ENCODE data around the gene LIMS1.

DNA sequence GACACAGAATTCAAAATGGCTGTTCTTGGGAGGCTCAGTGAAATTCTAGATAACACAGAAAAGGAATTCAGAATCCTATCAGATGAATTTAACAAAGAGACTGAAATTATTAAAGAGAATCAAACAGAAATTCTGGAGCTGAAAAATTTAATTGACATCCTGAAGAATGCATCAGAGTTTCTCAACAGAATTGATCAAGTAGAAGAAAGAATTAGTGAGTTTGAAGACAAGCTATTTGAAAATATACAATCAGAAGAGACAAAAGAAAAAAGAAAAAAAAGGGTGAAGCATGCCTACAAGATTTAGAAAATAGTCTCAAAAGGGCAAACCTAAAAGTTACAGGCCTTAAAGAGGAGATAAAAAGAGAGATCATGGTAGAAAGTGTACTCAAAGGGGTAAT, 173.0 kb downstream of the LIMS1 start:
- TF ChIP-seq CEBPB (IDR thresholded peaks at IDR 0.05; ENCODE audit: borderline replicate concordance, low read depth, low read length): no peak
- TF ChIP-seq ZBTB3 (CRISPR knock-in tag; IDR thresholded peaks at IDR 0.05; ENCODE audit: borderline replicate concordance, low read depth): no peak
- TF ChIP-seq, protein P1, sequence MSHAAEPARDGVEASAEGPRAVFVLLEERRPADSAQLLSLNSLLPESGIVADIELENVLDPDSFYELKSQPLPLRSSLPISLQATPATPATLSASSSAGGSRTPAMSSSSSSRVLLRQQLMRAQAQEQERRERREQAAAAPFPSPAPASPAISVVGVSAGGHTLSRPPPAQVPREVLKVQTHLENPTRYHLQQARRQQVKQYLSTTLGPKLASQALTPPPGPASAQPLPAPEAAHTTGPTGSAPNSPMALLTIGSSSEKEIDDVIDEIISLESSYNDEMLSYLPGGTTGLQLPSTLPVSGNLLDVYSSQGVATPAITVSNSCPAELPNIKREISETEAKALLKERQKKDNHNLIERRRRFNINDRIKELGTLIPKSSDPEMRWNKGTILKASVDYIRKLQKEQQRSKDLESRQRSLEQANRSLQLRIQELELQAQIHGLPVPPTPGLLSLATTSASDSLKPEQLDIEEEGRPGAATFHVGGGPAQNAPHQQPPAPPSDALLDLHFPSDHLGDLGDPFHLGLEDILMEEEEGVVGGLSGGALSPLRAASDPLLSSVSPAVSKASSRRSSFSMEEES (CRISPR knock-in tag; IDR thresholded peaks at IDR 0.05): no peak
- no peak for TF ChIP-seq FOXP1 (IDR thresholded peaks at IDR 0.05)
- TF ChIP-seq FOXP1 (CRISPR knock-in tag; IDR thresholded peaks at IDR 0.05): no peak
- no peak for TF ChIP-seq TCF7L2 (IDR thresholded peaks at IDR 0.05; ENCODE audit: low read depth, low read length)
- no peak for TF ChIP-seq HDAC6 (IDR thresholded peaks at IDR 0.05; ENCODE audit: low read depth, low read length)
